ENCODE data around the gene ARHGAP18. TPM values are rescaled to one million over a fixed set of nuclear protein-coding genes. Genes with fewer than 3 reads are reported as not detected.
A peak's percentile ranks its signal among the peaks of the same experiment; 100 is the strongest.

The ARHGAP18 gene
- total and polyA plus RNA-seq, 2 of the 13 experiments (the other 11 are each of a cell fraction or from before 2014, with no cell fraction given) = 58.2 to 115 TPM

GRCh38 chr6:129672341-129672682, 37.7 kb downstream of the ARHGAP18 start (continued):
- TF ChIP-seq ZHX1 (CRISPR knock-in tag; IDR thresholded peaks at IDR 0.05; ENCODE audit: low read depth) (no peak), ZNF232 (CRISPR knock-in tag; IDR thresholded peaks at IDR 0.05; ENCODE audit: borderline replicate concordance) (no peak), AHR (CRISPR knock-in tag; IDR thresholded peaks at IDR 0.05) (no peak), ATF4 (CRISPR knock-in tag; IDR thresholded peaks at IDR 0.05) (0 out of 4 replicates have a peak, but pooled peaks of 1 of the 2 experiments have one; percentile 2), ZNF18 (CRISPR knock-in tag; IDR thresholded peaks at IDR 0.05; ENCODE audit: insufficient replicate concordance) (no peak), ATF2 (CRISPR knock-in tag; IDR thresholded peaks at IDR 0.05) (no peak), ZFP36L1 (CRISPR knock-in tag; IDR thresholded peaks at IDR 0.05) (peak; percentile 69; the same call in 1 of the 2 replicates), ZNF557 (CRISPR knock-in tag; IDR thresholded peaks at IDR 0.05) (no peak), ZNF780A (CRISPR knock-in tag; IDR thresholded peaks at IDR 0.05) (peak; percentile 42; the same call in 1 of the 2 replicates), SCMH1 (CRISPR knock-in tag; IDR thresholded peaks at IDR 0.05; ENCODE audit: borderline replicate concordance) (no peak), CHCHD3 (CRISPR knock-in tag; IDR thresholded peaks at IDR 0.05) (no peak), ELF3 (CRISPR knock-in tag; IDR thresholded peaks at IDR 0.05) (0 out of 2 replicates have a peak, but pooled peaks have one; percentile 23), ZFP36 (IDR thresholded peaks at IDR 0.05; ENCODE audit: borderline replicate concordance, low read depth, low read length, partially characterized antibody) (no peak), ZNF790 (CRISPR knock-in tag; IDR thresholded peaks at IDR 0.05; ENCODE audit: borderline replicate concordance) (no peak), PHF20 (CRISPR knock-in tag; IDR thresholded peaks at IDR 0.05) (no peak), ZNF335 (CRISPR knock-in tag; IDR thresholded peaks at IDR 0.05) (no peak), ZKSCAN5 (CRISPR knock-in tag; IDR thresholded peaks at IDR 0.05) (no peak), SAP130 (CRISPR knock-in tag; IDR thresholded peaks at IDR 0.05; ENCODE audit: low read depth) (peak; percentile 4; the same call in 1 of the 2 replicates), ZNF224 (CRISPR knock-in tag; IDR thresholded peaks at IDR 0.05) (no peak)
